Stimulated activated CD4-positive, alpha-beta T cell treated with anti-CD3 and anti-CD28 coated beads, TNF-alpha, amount 100 ng/mL, for 48 hours (primary cell): ENCODE results near the gene ZNF606.
A peak's percentile ranks its signal among the peaks of the same experiment; 100 is the strongest.
"Not testable (repeated sequence)": the region's sequence is repeated elsewhere in the genome, so short reads cannot be mapped to it uniquely, and the experiment has no call there.

Source experiments
- DNase-seq, 3 donors: peaks; one replicate each; pipeline ENCODE4 v3.0.0-alpha.2; 2020; ENCODE audit warnings: low read depth in 3 of 3

The ZNF606 gene

GRCh38 chr19:58010507-58010906 lies 7.9 kb upstream of the ZNF606 start:
- no peak for DNase-seq

DNA sequence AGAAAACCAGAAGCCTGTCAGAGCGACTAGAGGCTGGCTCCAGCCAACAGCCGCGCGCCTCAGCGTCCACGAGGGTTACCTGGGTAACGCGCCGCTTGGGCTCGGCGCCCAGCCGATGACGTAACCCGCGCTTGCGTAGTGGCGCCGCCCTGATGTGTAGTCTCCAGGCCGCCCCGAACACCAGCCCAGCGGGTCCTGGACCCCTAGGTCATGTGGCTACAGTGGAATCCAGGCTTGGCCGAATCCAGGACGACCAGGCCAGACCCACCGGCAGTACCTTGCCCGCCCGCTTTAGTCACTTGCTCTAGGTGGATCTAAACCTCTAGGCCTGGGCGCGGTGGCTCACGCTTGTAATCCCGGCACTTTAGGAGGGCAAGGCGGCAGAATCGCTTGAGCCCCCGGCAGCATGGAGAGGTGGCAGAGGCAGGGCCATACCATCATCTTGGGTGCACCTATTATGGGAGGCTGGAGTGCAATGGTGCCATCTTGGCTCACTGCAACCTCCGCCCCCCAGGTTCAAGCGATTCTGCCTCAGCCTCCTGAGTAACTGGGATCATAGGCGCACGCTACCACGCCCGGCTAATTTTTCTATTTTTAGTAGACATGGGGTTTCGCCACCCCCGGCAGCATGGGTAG lies 7.2 kb upstream of the ZNF606 start:
- peak; percentile 10 to 53 (median 37) for DNase-seq

DNA sequence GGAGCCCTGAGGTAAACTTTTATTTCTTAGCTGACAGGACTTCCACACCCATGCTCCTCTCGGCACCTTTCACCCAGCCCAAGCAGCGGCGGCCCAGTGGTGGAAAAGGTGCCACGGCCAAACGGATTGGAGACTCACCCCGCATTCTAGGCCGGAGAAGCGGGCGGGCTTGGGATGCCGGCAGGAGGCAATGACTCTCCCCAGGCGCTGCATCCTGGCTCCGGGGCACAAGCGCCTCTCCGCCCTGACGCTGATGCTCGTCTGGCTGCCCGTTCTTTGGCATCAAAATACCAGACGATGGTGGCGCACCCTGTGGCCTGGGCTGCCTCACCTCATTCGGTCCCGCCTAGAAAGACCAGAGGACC lies 6.7 kb upstream of the ZNF606 start:
- no peak for DNase-seq

DNA sequence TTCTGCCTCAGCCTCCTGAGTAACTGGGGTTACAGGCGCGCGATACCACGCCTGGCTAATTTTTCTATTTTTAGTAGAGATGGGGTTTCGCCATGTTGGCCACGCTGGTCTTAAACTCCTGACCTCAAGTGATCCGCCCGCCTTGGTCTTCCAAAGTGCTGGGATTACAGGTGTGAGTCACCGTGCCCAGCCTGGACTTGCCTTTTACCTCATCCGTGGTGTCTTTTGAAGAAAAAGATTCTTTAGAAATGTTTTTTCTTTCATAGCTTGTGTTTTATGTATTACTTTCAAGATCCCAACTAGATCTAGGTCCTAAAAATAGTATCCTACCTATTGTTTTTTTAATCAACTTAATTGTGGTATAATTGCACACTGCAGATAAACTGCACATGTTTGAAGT lies 6.3 kb upstream of the ZNF606 start:
- DNase-seq: not testable (repeated sequence)

DNA sequence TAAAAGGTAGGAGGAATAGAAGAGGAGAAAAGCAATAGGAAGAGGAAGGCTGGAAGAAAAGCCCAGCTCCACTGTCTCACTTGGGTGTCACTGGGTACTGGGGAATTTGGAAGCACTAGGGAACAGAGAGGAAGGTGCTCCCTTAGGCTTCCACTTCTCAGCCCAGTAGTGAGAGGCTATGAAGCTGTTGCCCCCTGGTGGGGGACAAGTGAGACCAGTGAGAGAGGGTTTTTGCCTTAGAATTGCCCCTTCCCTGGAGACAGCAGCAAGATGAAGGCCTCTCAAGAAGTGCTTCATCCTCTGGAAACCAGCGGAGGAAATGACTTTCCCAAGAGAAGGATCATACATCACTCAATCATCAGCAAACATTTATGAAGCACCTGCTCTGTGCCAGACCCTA lies 4.7 kb upstream of the ZNF606 start:
- DNase-seq: no peak

GRCh38 chr19:58003174-58003828 lies 681 bp upstream of the ZNF606 start:
- DNase-seq: no peak

- DNase-seq: no peak
These were observed 688 bp downstream of the ZNF606 start for GRCh38 chr19:58001895-58002369.

DNA sequence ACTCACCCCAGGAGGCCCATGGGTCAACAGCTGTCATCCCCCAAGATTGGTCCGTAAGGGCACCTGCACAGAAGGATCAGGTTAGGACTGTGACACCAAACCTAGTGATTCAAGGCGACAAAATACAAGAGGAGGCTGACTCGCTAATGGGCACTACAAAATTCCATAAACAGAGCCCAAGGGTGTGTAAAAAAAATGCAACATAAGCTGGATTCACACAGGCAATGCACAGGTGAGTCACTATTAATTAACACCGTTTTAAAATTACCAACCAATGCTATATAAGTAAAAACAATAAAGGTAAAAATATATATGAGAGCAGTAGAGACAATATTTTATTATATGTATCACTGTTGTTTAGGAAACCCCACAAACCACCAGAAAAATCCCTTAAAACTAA lies 1.9 kb downstream of the ZNF606 start:
- DNase-seq: no peak

DNA sequence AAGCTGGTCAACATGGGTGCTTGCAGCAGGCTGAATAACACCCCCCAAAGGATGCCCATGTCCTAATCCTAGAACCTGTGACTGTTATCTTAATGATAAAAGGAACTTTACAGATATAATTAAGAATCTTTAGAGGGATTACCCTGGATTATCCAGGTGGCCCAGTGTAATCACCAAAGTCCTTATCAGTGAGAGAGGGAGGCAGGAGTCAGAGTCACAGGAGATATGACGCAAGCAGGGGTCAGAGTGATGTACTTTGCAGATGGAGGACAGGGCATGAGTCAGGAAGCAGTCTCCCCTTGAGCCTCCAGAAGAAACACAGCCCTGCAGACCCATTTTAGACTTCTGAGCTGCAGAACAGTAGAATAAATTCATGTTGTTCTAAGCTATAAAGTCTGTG lies 9.8 kb downstream of the ZNF606 start:
- no peak for DNase-seq

DNA sequence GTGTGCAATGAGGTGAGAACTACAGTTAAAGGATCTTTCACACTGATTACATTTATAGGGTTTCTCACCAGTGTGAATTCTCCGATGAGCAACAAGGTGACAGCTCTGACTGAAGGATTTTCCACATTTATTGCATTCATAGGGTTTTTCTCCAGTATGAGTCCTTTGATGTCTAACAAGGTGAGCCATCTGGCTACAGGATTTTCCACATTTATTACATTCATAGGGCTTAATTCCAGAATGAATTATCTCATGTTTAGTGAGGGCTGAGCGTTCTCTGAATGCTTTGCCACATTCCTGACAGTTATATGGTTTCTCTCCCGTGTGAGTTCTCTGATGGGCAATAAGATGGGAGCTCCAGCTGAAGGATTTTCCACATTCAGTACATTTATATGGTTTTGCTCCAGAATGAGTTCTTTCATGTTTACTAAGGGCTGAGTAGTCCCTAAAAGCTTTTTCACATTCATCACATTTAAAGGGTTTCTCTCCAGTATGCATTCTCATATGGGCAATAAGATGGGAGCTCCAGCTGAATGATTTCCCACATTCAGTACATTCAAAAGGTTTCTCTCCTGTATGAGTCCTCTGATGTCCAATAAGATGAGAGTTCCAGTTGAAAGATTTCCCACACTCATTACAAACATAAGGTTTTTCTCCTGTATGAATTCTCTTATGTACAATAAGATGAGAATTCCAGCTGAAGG lies 23.9 kb downstream of the ZNF606 start:
- DNase-seq: no peak

- DNase-seq: no peak
These were observed 28.2 kb downstream of the ZNF606 start, which contains the start of gene C19orf18 for GRCh38 chr19:57974434-57974833. C19orf18 (minus strand) TSS chr19:57974534; CDS start chr19:57974432, 102 bp downstream.

GRCh38 chr19:57964761-57965160 lies 37.9 kb downstream of the ZNF606 start:
- no peak for DNase-seq

GRCh38 chr19:57961785-57962184 lies 40.8 kb downstream of the ZNF606 start:
- no peak for DNase-seq

- DNase-seq: no peak
These were observed 47.6 kb downstream of the ZNF606 start for GRCh38 chr19:57954996-57955395.

DNA sequence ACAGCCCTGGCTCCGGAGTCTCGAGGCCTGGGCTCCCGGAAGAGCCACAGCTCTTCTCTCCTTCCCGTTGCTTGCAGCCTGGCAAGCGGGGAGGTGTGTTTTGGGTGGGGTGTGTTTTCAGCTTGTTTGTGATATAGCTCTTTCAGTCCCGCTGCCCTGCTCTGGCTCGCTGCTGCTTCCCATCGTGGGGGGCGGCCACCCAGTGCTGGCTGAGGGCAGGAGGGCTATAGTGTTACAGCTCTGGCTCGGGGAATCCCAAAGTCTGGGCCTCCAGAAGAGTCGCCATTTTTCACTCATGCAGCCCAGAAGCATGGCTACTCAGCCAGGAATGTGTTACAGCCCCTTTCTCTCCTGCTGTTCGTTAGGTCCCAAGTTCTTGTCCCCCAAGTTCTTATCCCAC lies 52.9 kb downstream of the ZNF606 start:
- no peak for DNase-seq

DNA sequence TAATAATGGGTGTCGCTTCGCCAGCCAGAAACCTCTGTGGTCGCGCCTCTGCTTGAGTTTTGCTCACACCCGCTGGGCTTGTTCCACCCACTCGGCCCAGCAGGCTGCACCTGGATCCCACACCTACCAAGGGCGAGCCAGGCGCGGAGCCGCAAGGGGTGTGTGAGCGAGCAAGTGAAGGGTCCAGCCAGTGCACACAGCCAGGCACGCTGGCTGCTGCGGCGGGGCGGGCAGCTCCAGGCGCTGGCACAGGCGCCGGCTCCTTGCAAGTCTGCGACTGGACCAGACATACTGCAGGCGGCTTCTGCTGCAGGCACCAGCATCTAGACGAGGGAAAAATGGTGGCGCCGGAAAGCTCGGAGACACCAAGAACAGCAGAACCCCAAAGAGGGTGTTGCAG lies 53.3 kb downstream of the ZNF606 start:
- no peak for DNase-seq

DNA sequence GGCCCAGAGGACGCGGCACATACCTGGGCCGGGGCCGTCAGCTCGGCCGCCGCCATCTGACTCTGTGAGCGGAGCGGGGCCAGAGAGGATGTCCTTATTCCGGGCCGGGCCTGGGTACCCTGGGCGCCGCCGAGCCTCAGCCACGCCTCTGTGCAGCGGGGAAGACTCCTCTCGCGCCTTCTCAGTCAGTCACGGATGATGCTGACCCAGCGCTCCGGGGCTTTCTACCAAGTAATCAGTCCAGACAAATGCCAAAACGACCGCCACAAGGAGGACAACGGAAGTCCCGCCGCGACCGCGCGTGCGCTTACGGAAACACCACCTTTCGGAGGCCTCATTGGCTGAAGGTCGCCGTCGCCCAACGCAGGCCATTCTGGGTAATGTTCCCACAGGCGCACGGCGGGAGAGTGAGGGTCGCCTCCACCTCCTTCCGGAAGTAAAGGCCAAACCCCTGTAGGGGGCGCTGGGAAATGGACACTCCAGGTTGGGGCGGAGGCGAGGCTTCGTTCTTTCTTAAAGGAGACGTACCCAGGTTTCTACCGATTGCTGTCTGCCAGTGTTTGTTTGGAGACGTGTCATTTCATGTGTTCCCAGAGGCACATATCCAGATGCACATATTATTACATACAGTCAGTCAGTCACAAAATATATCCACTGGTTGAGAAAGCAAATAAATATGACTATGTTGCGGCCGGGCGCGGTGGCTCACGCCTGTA lies 55.0 kb downstream of the ZNF606 start, which contains the start of gene ZNF256:
TSS of gene ZNF256 (minus strand) at position 288 of the 716 bp plus-strand sequence. CDS start at position 56, 232 bp downstream.
- peak; percentile 84 to 89 (median 88) for DNase-seq

GRCh38 chr19:57947088-57947418 lies 55.6 kb downstream of the ZNF606 start:
- no peak for DNase-seq

- no peak for DNase-seq
These were observed 56.3 kb downstream of the ZNF606 start for GRCh38 chr19:57946316-57946715.

- DNase-seq: no peak
These were observed 61.0 kb downstream of the ZNF606 start for GRCh38 chr19:57941593-57941992.

DNA sequence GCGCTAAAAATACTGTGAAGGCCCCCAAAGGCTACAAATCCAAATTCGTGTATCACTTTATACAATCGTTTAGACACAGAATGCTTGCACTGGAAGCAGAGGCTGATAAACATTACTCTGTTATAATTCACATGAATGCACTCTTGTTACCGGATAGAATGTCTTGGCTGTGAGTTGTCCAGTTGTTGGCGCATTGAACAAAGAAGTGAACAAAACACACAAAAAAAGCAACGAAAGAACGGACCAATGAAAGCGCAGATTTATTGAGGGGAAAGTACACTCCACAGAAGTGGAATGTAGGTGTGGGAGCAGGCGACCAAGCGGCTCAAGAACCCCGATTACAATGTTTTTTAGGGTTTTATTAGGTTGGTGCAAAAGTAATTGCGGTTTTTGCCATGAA lies 66.9 kb downstream of the ZNF606 start:
- no peak for DNase-seq
